Caco-2 (cell line): ENCODE data around the gene ELL. TPM values are rescaled to one million over a fixed set of nuclear protein-coding genes. Genes with fewer than 3 reads are reported as not detected.
"Not testable (repeated sequence)": the region's sequence is repeated elsewhere in the genome, so short reads cannot be mapped to it uniquely, and the experiment has no call there.

Experiments
- BruUV-seq: library from RNA; stranded (reverse); fragments of 400-500 nt; replicated peaks from 2 replicates; lab custom pipeline; 2021; lab: Mats Ljungman, UMichigan
- CTCF ChIA-PET: fragments of 300-600 bp; sonication (Branson Sonifier 250); formaldehyde crosslinking; loops from one replicate; lab custom pipeline; 2022; ENCODE audit warnings: antibody characterized with exemption; lab: Charles Lee
- POLR2A ChIA-PET: fragments of 300-600 bp; sonication (Branson Sonifier 250); formaldehyde crosslinking; loops from one replicate; lab custom pipeline; 2022; ENCODE audit warnings: antibody characterized with exemption; lab: Charles Lee
- DNase-seq, 2 experiments: peaks; one replicate each; pipeline versions ENCODE4 v3.0.0 to v3.0.0-alpha.2; 2020 to 2022
- H3K27me3 ChIP-seq: replicated peaks from 2 replicates; pipeline ENCODE4 v1.6.0; 2011; ENCODE audit warnings: low read length; ENCODE audit not compliant: control insufficient read depth, insufficient read depth
- H3K36me3 ChIP-seq: 2 replicates; pipeline ENCODE4 v1.5.1; 2011; ENCODE audit warnings: low read length; ENCODE audit not compliant: control insufficient read depth, insufficient read depth
- H3K4me1 ChIP-seq: fragments of 250-450 bp; sonication (Bioruptor Pico); 2 replicates; pipeline ENCODE4 v1.5.1; 2020; ENCODE audit warnings: mild to moderate bottlenecking
- H3K4me3 ChIP-seq: 2 replicates; pipeline ENCODE4 v1.5.1; 2011; ENCODE audit warnings: low read depth, mild to moderate bottlenecking, control low read depth, low read length
- H3K9me3 ChIP-seq: fragments of 250-450 bp; sonication (Bioruptor Pico); 2 replicates; pipeline ENCODE4 v1.5.1; 2020; ENCODE audit warnings: mild to moderate bottlenecking, moderate library complexity
- H3K27ac Mint-ChIP-seq: one replicate; pipeline ENCODE4 v1.8.0; 2022; ENCODE audit warnings: mixed read lengths; ENCODE audit not compliant: unreplicated experiment
- H3K27me3 Mint-ChIP-seq: one replicate; pipeline ENCODE4 v1.8.0; 2022; ENCODE audit warnings: mixed read lengths; ENCODE audit not compliant: insufficient read depth, unreplicated experiment
- H3K36me3 Mint-ChIP-seq: one replicate; pipeline ENCODE4 v1.8.0; 2022; ENCODE audit warnings: mild to moderate bottlenecking, mixed read lengths; ENCODE audit not compliant: insufficient read depth, unreplicated experiment
- H3K4me1 Mint-ChIP-seq: one replicate; pipeline ENCODE4 v1.8.0; 2022; ENCODE audit warnings: low read depth, mixed read lengths; ENCODE audit not compliant: unreplicated experiment
- H3K4me3 Mint-ChIP-seq: one replicate; pipeline ENCODE4 v1.8.0; 2022; ENCODE audit warnings: mild to moderate bottlenecking, moderate library complexity, mixed read lengths; ENCODE audit not compliant: unreplicated experiment
- H3K9me3 Mint-ChIP-seq: one replicate; pipeline ENCODE4 v1.8.0; 2022; ENCODE audit warnings: mixed read lengths; ENCODE audit not compliant: unreplicated experiment
- intact Hi-C: fragments of 100-400 bp; cut with micrococcal nuclease; formaldehyde crosslinking; loops from one replicate; pipeline ENCODE4 v1.10.0; 2022; ENCODE audit not compliant: unreplicated experiment
- total RNA-seq: library from RNA; stranded (reverse); gene quantifications from 2 replicates; pipeline ENCODE4 v1.2.3, GENCODE V29; 2022
- TF ChIP-seq, protein P1 (sequence below), 2 experiments: fragments of 200-600 bp in 1 of 2; IDR thresholded peaks; 1 replicate in 1 of 2; 2 replicates in 1 of 2; pipeline versions ENCODE4 v1.5.1 to v1.8.0; 2011 to 2022; ENCODE audit warnings: antibody characterized with exemption in 1 of 2, control low read depth in 1 of 2, inconsistent platforms in 1 of 2, low read depth in 1 of 2, low read length in 1 of 2, mild to moderate bottlenecking in 1 of 2, moderate library complexity in 1 of 2; ENCODE audit not compliant: insufficient read depth in 1 of 2, severe bottlenecking in 1 of 2, unreplicated experiment in 1 of 2

The ELL gene
- total RNA-seq, 1 experiment from 2014 or later, result 12.1 TPM

DNA sequence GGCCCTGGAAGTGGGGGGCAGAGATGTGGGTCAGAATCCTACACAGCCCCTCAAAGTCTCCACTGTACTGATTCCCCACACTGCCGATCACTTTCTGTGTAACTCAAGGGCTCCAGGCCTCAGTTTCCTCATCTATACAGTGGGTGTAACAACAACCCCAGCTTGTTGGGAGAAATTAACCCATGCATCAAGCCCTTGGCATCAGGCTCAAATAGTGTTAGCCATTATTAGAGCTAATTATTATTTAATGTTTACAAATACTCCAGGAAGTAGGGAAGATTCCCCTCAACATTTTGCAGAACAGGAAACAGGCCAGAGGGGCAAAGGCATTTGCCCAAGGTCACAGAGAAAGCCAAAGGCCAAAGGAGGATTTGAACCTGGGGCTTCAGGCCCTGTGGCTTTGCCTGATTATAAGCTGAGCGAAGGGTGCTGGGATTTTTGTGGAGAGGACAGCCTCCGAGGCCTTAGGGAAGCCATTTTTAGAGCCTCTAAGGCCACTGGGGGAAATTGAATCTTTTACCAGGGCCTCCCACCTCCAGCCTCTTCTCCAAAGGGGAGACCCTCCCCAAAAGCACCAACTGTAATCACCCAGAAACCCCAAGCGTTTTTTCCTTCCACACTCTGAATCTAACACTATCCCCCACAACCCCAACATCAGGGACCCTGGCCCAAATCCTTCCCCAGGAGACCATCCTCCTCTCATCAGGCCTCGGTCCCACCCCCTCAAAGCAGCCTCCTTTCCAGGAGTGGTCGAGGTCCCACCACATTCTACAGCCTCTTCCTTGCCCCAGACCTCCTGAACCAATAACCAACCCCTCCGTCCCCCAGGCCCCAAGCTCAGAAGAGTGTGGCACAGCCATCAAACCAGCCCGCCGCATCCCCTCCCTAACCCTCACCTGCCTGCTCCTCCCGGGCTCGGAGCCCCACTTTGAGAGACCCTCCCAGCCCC, 20.4 kb upstream of the ELL start:
- Mint-ChIP-seq H3K4me1 (no peaks in the 10 kb centered on the region), H3K36me3 (peaks cover 24% of the 10 kb centered on the region), H3K4me3 (peak overlapping the region; percentile 82), H3K27me3 (no peaks in the 10 kb centered on the region), H3K27ac (peak overlapping the region; percentile 63), H3K9me3 (no peaks in the 10 kb centered on the region)
- Histone ChIP-seq H3K27me3 (no peaks in the 10 kb centered on the region), H3K4me1 (peaks cover 11% of the 10 kb centered on the region), H3K4me3 (peak overlapping the region; percentile 84), H3K9me3 (no peaks in the 10 kb centered on the region), H3K36me3 (peaks cover 2% of the 10 kb centered on the region; the same call in 1 of the 2 replicates)
- POLR2A ChIA-PET, result interaction anchor here (0.7 kb wide), 1 partner anchor 377 kb away, joined by 3 read pairs; the partner anchor contains the start of gene COPE
- no TSS peak for BruUV-seq
- DNase-seq, result no peak
- intact Hi-C loops, result no loop called here
- CTCF ChIA-PET, result interaction anchor here (0.6 kb wide), 1 partner anchor 21 kb away, joined by 3 read pairs; the partner anchor contains the start of gene ELL
- TF ChIP-seq, protein P1, sequence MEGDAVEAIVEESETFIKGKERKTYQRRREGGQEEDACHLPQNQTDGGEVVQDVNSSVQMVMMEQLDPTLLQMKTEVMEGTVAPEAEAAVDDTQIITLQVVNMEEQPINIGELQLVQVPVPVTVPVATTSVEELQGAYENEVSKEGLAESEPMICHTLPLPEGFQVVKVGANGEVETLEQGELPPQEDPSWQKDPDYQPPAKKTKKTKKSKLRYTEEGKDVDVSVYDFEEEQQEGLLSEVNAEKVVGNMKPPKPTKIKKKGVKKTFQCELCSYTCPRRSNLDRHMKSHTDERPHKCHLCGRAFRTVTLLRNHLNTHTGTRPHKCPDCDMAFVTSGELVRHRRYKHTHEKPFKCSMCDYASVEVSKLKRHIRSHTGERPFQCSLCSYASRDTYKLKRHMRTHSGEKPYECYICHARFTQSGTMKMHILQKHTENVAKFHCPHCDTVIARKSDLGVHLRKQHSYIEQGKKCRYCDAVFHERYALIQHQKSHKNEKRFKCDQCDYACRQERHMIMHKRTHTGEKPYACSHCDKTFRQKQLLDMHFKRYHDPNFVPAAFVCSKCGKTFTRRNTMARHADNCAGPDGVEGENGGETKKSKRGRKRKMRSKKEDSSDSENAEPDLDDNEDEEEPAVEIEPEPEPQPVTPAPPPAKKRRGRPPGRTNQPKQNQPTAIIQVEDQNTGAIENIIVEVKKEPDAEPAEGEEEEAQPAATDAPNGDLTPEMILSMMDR (IDR thresholded peaks at IDR 0.05; ENCODE audit: insufficient read depth in 1 of 2, low read depth in 1 of 2, low read length in 1 of 2, severe bottlenecking in 1 of 2, unreplicated experiment in 1 of 2), result no peak

DNA sequence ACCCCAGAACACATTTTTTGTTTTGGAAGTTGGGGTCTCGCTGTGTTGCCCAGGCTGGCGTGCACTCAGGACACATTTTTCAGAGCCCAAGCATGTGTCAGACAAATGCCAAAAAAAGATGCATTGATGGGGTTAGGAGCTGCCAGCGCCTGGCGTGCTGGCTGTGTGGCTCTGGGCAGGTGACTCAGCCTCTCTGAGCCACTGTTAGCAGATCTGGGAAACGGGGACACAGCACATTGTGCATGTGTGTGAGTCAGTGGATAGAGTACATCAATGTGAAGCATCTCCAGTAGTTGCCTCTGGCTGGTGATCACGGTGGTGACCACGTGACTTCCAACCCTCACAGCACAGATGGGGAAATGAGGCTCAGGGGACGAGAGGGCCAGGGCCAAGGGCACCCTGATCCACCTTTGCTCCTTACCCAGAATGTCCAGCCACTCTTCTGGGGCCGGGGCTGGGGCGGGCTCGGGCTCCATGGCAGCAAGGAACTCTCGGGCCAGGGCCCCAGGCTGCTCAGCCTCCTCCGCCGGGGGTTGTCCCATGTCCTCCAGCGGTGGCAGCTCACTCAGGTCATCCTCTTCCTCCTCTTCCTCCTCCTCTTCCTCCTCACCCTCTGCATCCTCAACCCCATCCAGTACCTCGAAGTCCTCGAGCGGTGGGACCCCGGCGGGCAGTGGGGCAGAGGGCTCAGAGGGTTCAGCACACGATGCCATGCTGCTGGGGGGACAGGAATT, 19.6 kb upstream of the ELL start:
- Histone ChIP-seq H3K4me1 (peaks cover 11% of the 10 kb centered on the region), H3K27me3 (no peaks in the 10 kb centered on the region), H3K36me3 (peaks cover 2% of the 10 kb centered on the region; the same call in 1 of the 2 replicates), H3K9me3 (no peaks in the 10 kb centered on the region), H3K4me3 (no peak overlapping the region)
- POLR2A ChIA-PET, result no interaction called here
- H3K4me3 Mint-ChIP-seq, result no peak overlapping the region
- H3K4me1 Mint-ChIP-seq, result no peaks in the 10 kb centered on the region
- DNase-seq, result no peak
- TF ChIP-seq, protein P1 (IDR thresholded peaks at IDR 0.05; ENCODE audit: insufficient read depth in 1 of 2, low read depth in 1 of 2, low read length in 1 of 2, severe bottlenecking in 1 of 2, unreplicated experiment in 1 of 2), result no peak
- peaks cover 24% of the 10 kb centered on the region for H3K36me3 Mint-ChIP-seq
- H3K27me3 Mint-ChIP-seq, result no peaks in the 10 kb centered on the region
- CTCF ChIA-PET, result no interaction called here
- no peak overlapping the region for H3K27ac Mint-ChIP-seq
- intact Hi-C loops, result no loop called here
- BruUV-seq, result TSS peak; percentile 10
- no peaks in the 10 kb centered on the region for H3K9me3 Mint-ChIP-seq

DNA sequence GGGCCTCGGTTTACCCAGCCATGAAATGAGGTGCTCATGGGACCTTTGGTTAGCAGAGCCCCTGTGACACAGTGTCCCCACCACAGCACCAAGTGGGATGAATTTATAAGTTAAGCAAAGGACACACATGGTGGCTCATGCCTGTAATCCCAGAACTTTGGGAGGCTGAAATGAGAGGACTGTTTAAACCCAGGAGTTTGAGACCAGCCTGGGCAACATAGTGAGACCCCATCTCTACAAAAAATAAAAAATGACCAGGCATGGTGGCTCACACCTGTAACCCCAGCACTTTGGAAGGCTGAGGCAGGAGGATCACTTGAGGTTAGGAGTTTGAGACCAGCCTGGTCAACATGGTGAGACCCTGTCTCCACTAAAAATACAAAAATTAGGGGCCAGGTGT, 18.3 kb upstream of the ELL start:
- intact Hi-C loops, H3K4me3 ChIP-seq, H3K36me3 ChIP-seq, BruUV-seq, H3K9me3 Mint-ChIP-seq, DNase-seq, H3K27me3 ChIP-seq, H3K27me3 Mint-ChIP-seq, H3K9me3 ChIP-seq, H3K27ac Mint-ChIP-seq, POLR2A ChIA-PET, H3K4me1 Mint-ChIP-seq, CTCF ChIA-PET, H3K4me3 Mint-ChIP-seq: not testable (repeated sequence)
- peaks cover 11% of the 10 kb centered on the region for H3K4me1 ChIP-seq
- H3K36me3 Mint-ChIP-seq, result peaks cover 28% of the 10 kb centered on the region
